ENCODE data around the gene CEACAM19.
"Not testable (repeated sequence)": the region's sequence is repeated elsewhere in the genome, so short reads cannot be mapped to it uniquely, and the experiment has no call there.

Gene CEACAM19

GRCh38 chr19:44677019-44677811, 5.9 kb downstream of the CEACAM19 start:
- DNase-seq: no peak

GRCh38 chr19:44680536-44680935, 9.3 kb downstream of the CEACAM19 start:
- no peak for DNase-seq

- no peak for DNase-seq
These were observed 10.9 kb downstream of the CEACAM19 start for GRCh38 chr19:44681992-44682790.

GRCh38 chr19:44682807-44683206, 11.5 kb downstream of the CEACAM19 start:
- no peak for DNase-seq

- DNase-seq: no peak
These were observed 12.3 kb downstream of the CEACAM19 start for GRCh38 chr19:44683434-44684210.

GRCh38 chr19:44684396-44684795, 13.1 kb downstream of the CEACAM19 start:
- not testable (repeated sequence) for DNase-seq

- DNase-seq: no peak
These were observed 13.9 kb downstream of the CEACAM19 start for GRCh38 chr19:44684892-44685863.

GRCh38 chr19:44685877-44686276, 14.6 kb downstream of the CEACAM19 start:
- no peak for DNase-seq

GRCh38 chr19:44686896-44687295, 15.6 kb downstream of the CEACAM19 start:
- DNase-seq: no peak

- no peak for DNase-seq
These were observed 16.6 kb downstream of the CEACAM19 start for GRCh38 chr19:44687888-44688287.

- peak; percentile 51 for DNase-seq
These were observed 18.2 kb downstream of the CEACAM19 start for GRCh38 chr19:44689290-44690130.

- no peak for DNase-seq
These were observed 18.8 kb downstream of the CEACAM19 start for GRCh38 chr19:44690131-44690440.

- no peak for DNase-seq
These were observed 21.1 kb downstream of the CEACAM19 start for GRCh38 chr19:44692379-44692721.

- no peak for DNase-seq
These were observed 22.9 kb downstream of the CEACAM19 start for GRCh38 chr19:44694184-44694579.

- DNase-seq: peak; percentile 74
These were observed 25.8 kb downstream of the CEACAM19 start for GRCh38 chr19:44696939-44697669.

- no peak for DNase-seq
These were observed 26.4 kb downstream of the CEACAM19 start for GRCh38 chr19:44697670-44698034.

- no peak for DNase-seq
These were observed 27.4 kb downstream of the CEACAM19 start, which contains the start of gene CEACAM16 for GRCh38 chr19:44698492-44699201. Gene CEACAM16, plus strand, starts transcription at chr19:44699151. Its CDS starts 2,306 bp downstream, at chr19:44701457.

- DNase-seq: no peak
These were observed 29.3 kb downstream of the CEACAM19 start for GRCh38 chr19:44700547-44700946.

- no peak for DNase-seq
These were observed 29.9 kb downstream of the CEACAM19 start for GRCh38 chr19:44701228-44701627.
